NB4 (cell line): ENCODE data around the gene JAM3.

ENCODE experiments used
- CTCF ChIP-seq: IDR thresholded peaks from one replicate; pipeline ENCODE4 v1.5.1; 2012; ENCODE audit warnings: low read depth, low read length
- POLR2A ChIP-seq: IDR thresholded peaks from 2 replicates; pipeline ENCODE4 v1.6.1; 2011; ENCODE audit warnings: mild to moderate bottlenecking; ENCODE audit not compliant: insufficient read length; ENCODE audit errors: extremely low read depth

DNA sequence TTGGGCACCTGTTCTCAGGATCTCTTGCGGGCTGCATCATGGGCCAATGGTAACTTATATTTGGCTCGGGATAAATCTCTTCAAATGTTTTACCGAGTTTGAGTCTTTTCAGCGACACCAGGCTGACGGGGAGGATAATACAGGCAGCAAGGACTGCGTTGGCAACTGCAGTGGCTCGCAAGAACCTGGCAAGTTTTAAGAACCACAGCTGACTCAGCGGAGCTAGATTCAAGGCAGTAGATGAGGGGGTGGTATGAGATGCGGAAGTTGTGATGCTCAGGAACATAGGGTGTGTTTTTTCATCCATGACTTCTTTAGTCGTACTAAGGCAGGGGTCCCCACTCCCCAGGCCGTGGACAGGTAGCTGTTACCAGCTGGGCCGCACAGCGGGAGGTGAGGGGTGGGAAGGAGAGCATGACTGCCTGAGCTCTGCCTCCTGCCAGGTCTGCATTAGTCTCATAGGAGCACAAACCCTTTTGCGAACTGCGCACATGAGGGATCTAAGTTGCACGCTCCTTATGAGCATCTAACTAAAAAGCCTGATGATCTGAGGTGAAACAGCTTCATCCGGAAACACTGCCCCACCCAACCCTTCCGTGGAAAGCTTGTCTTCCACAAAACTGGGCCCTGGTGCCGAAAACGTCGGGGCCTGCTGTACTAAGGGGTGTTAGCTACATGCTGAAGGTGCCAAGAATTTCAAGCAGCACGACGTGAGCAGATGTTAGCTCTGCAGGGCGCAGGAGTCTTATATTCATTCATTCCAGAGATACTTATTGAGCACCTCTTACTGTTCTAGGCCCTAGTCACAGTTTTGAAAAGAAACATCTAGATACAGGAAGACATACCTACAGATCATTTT, 6.4 kb upstream of the JAM3 start:
- TF ChIP-seq CTCF (no peak), POLR2A (no peak)
